IMR-90 (cell line): Measurements from ENCODE around the gene NGEF.

ENCODE experiments used
- CTCF ChIP-seq: conservative IDR thresholded peaks from 2 replicates; pipeline ENCODE4 v1.5.1; 2012; ENCODE audit warnings: mild to moderate bottlenecking, low read depth, low read length, improper control_type of control experiment
- POLR2A ChIP-seq: IDR thresholded peaks from 2 replicates; pipeline ENCODE4 v1.6.1; 2012; ENCODE audit warnings: mild to moderate bottlenecking, low read depth, low read length

- TF ChIP-seq CTCF (no peak), POLR2A (no peak)
Observed at GRCh38 chr2:232874677-232875223, 138.3 kb downstream of the NGEF start.
